GM12873 (cell line): ENCODE results near the gene PRKAG1.

ENCODE experiments used
- TF ChIP-seq, protein P1 (sequence below): IDR thresholded peaks from 2 replicates; pipeline ENCODE4 v1.5.1; 2012; ENCODE audit warnings: low read depth, mild to moderate bottlenecking, moderate library complexity, low read length, control low read depth; ENCODE audit not compliant: insufficient read depth; ENCODE audit errors: missing control alignments

Gene PRKAG1

DNA sequence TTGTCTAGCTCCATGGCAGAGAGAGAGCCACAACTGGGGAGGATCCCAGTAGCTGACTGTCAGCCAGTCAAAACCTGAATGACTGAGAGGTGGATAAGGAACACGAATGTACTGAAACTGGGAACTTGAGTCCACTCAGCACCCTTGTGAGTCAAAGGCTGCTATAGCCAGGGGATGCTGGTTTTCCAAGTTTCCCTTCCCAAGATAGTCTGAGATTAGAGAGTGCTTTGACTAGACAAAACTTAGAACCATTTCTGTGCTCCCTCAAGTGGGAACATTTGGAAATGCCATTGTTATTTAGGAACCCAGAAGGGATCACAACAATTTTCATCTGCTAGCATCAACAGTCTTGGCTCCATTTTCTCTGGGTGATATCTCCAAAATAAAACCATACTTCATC lies 4.0 kb downstream of the PRKAG1 start:
- TF ChIP-seq, protein P1, sequence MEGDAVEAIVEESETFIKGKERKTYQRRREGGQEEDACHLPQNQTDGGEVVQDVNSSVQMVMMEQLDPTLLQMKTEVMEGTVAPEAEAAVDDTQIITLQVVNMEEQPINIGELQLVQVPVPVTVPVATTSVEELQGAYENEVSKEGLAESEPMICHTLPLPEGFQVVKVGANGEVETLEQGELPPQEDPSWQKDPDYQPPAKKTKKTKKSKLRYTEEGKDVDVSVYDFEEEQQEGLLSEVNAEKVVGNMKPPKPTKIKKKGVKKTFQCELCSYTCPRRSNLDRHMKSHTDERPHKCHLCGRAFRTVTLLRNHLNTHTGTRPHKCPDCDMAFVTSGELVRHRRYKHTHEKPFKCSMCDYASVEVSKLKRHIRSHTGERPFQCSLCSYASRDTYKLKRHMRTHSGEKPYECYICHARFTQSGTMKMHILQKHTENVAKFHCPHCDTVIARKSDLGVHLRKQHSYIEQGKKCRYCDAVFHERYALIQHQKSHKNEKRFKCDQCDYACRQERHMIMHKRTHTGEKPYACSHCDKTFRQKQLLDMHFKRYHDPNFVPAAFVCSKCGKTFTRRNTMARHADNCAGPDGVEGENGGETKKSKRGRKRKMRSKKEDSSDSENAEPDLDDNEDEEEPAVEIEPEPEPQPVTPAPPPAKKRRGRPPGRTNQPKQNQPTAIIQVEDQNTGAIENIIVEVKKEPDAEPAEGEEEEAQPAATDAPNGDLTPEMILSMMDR: peak; percentile 7

DNA sequence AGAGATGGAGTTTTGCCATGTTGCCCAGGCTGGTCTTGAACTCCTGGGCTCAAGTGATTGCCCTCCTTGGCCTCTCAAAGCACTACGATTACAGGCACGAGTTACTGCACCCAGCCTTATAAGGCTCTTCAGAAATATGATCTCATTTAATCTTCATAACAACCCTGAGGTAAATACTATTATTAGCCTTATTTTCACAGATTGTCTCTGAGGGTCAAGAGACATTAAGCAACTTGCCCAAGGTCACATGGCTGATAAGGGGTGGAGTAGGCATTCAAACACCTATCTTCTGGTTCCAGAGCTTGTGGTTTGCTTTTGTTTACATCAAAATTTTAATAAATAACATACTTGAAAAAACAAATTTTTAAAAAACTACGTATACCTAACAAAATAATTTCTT lies 5.1 kb downstream of the PRKAG1 start:
- TF ChIP-seq, protein P1: no peak

DNA sequence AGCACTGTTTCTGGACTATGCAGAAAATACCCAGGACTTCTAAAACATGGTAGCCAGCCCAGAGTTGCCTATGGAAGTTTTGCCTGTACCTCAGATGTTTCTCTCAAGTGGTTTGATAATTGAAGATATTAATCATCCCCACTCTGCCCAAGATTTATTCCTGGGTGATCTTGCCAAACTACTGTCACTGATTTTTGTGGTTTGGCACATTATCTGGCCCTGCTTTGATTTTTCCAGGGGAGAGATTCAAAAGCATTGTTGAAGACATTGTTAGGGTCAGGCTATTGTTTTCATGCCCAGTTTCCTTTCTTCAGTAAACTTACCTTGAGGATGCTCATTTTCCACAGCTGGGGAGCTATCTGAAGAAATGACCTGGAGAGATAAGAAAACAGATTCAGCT lies 5.8 kb downstream of the PRKAG1 start:
- TF ChIP-seq, protein P1: no peak

DNA sequence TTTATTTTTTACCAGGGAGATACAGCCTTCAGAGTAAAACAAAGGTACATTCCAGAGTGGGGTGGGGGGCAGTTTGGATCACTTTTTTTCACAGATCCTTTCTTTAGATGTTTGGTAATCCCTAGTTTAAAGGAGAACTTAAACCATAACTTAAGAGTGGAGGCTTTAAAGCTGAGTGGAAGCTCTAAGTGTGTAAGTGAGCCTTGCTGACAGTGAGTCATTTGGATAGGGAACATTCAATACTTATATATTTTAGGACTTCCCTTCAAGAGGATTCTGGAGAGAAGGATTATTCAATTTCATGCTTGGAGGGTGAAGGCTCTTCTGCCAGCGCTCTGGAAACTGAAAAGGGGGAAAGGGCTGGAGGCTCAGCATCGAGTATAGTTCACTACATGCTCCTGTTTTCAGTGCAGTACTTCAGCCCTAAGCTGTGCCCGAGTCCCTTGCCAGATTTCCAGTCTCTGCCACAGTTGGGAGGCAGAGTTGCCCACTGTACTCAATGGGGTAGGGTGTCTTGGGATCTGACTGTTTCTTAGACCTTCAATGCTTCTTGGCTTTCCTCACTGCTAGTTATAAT lies 8.4 kb downstream of the PRKAG1 start:
- TF ChIP-seq, protein P1: no peak

DNA sequence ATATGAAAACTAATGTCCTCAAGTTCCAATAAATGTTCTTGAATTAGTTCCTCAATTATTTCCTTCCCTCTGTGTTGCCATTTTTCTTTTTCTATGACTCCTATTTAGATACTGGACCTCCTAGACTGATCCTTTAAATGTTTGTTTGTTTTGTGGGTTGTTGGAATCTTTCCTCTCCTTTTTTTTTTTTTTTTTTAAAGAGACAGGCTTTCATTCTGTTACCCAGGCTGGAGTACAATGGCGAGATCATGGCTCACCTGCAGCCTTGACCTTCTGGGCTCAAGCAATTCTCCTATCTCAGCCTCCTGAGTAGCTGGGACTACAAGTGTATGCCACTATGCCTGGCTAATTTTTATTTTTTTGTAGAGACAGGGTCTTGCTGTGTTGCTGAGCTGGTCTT lies 9.6 kb downstream of the PRKAG1 start:
- TF ChIP-seq, protein P1: no peak

DNA sequence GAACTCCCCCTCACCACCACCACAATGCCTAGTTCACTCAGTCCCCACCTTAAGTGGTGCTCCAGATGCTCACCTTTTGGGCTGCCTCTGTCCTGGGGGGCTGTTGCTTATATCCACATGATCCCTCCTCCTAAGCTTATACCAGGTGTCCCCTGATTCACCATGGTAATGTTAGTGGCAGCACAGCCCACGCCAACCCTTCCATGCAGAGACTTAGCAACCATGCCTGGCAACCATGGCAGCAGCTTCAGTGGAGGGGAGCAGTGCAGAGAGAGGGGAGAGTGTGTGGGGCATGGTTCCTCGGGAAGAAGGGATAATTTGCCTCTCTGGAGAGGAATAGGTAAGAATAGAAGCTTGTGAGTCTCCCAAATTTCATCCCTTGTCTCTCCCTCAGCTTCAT lies 18.2 kb downstream of the PRKAG1 start:
- TF ChIP-seq, protein P1: no peak

DNA sequence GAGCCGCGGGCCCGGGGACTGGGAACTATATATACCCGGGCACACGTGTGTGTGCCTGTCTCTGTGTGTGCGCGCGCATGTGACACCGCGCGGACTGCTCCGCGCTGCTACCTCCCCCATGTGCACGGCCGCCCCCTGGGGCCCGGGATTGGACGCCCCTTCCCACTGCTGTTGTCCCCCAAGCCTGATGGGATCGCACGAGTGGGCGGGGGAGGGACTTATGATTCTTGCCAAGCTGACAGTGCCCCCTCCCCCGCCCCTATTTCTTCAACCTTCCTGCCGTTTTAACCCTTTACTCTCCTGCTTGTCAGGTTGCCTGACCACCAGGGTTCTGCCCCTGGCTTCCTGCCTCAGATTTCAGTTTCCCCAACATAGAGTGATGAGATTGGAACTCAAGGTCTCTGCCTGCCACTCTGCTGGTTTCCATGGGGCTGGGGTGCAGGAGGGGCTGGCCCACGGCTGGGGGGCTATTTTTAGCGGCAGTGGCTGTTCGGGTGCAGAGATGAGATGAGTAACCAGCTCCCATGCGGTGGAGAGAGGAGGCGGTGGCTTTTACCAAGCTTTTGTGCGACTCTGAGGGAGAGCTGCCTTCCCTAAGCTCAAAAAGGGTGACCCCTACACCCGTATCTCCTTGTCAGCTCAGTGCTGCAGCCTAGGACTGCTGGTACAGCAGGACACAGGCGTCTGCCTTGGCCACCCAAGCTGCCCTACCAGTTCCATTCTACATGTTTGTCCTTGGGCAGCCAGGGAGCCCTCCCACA lies 19.0 kb downstream of the PRKAG1 start, which contains the start of gene DDN:
DDN (minus strand) TSS at position 5 of the 761 bp plus-strand sequence. CDS start 88 bp downstream, outside the sequence.
- TF ChIP-seq, protein P1: peak; percentile 20
